HepG2 (cell line): ENCODE results near the gene SLC22A4. TPM values are rescaled to one million over a fixed set of nuclear protein-coding genes. Genes with fewer than 3 reads are reported as not detected.

Experiments used
- ATAC-seq: fragments of 200-7000 bp; cut with Tn5 transposase; 3 replicates; pipeline ENCODE4 v1.9.1; 2020; ENCODE audit warnings: mild to moderate bottlenecking, moderate library complexity
- BruUV-seq: library from RNA; stranded (reverse); fragments of 400-500 nt; replicated peaks from 2 replicates; lab custom pipeline; 2021; lab: Mats Ljungman, UMichigan
- CTCF ChIA-PET: fragments of 300-600 bp; formaldehyde crosslinking; extraction: SDS; loops from one replicate; lab custom pipeline; 2021; ENCODE audit warnings: low total read pairs, inconsistent platforms, low intra/inter-chr PET ratio; lab: Yijun Ruan, JAX
- POLR2A ChIA-PET: fragments of 350-600 bp; sonication (Branson Sonifier 250); formaldehyde crosslinking; loops from one replicate; lab custom pipeline; 2020; ENCODE audit warnings: antibody characterized with exemption, inconsistent platforms; lab: Yijun Ruan, JAX
- DNase-seq: peaks from one replicate; pipeline ENCODE4 v3.0.0-alpha.2; 2015; ENCODE audit warnings: low spot score
- FAIRE-seq: peaks from 3 replicates; lab custom pipeline; 2011; peaks lifted over from hg19 to GRCh38; lab: Jason Lieb, UNC
- H2AFZ ChIP-seq: one replicate; pipeline ENCODE4 v1.6.1; 2011; ENCODE audit warnings: low read length, inconsistent platforms
- H3K27ac ChIP-seq: fragments of 300-600 bp; 3 replicates; pipeline ENCODE4 v1.8.0; 2011; ENCODE audit warnings: mixed run types, mild to moderate bottlenecking, mixed read lengths, low read length, inconsistent platforms; ENCODE audit not compliant: insufficient read depth; ENCODE audit errors: extremely low read length
- H3K27me3 ChIP-seq, 2 experiments: fragments of 200-600 bp in 1 of 2; 2 replicates in 1 of 2; 3 replicates in 1 of 2; pipeline versions ENCODE4 v1.6.0 to v1.8.0; 2011; ENCODE audit warnings: low read length in 2 of 2, mild to moderate bottlenecking in 2 of 2, moderate library complexity in 2 of 2, inconsistent platforms in 1 of 2; ENCODE audit not compliant: insufficient read depth in 2 of 2, control insufficient read depth in 1 of 2
- H3K36me3 ChIP-seq, 2 experiments: fragments of 200-600 bp in 1 of 2; replicated peaks in 1 of 2; 2 replicates in 1 of 2; 3 replicates in 1 of 2; pipeline versions ENCODE4 v1.5.1 to v1.8.0; 2011; ENCODE audit warnings: low read length in 2 of 2, inconsistent platforms in 1 of 2; ENCODE audit not compliant: insufficient read depth in 2 of 2, control insufficient read depth in 1 of 2
- H3K4me1 ChIP-seq: 2 replicates; pipeline ENCODE4 v1.5.1; 2012; ENCODE audit warnings: low read length, inconsistent platforms; ENCODE audit not compliant: insufficient read depth
- H3K4me2 ChIP-seq: 2 replicates; pipeline ENCODE4 v1.6.0; 2011; ENCODE audit warnings: low read depth, low read length, inconsistent platforms
- H3K4me3 ChIP-seq, 3 experiments: fragments of 200-600 bp in 1 of 3; sonication (generic), shearing (Covaris generic) in 1 of 3; replicated peaks in 1 of 3; 2 replicates each; pipeline ENCODE4 v1.5.1; 2011 to 2016; ENCODE audit warnings: low read length in 3 of 3, inconsistent platforms in 2 of 3, low read depth in 2 of 3, mild to moderate bottlenecking in 2 of 3, control low read depth in 1 of 3, mixed read lengths in 1 of 3; ENCODE audit not compliant: insufficient read depth in 1 of 3
- H3K79me2 ChIP-seq: one replicate; pipeline ENCODE4 v1.6.1; 2011; ENCODE audit warnings: low read length, inconsistent platforms; ENCODE audit not compliant: insufficient read depth
- H3K9ac ChIP-seq: 2 replicates; pipeline ENCODE4 v1.6.0; 2011; ENCODE audit warnings: mild to moderate bottlenecking, low read depth, low read length, inconsistent platforms; ENCODE audit not compliant: insufficient read depth
- H3K9me3 ChIP-seq: 2 replicates; pipeline ENCODE4 v1.5.1; 2012; ENCODE audit warnings: mild to moderate bottlenecking, low read length
- H4K20me1 ChIP-seq: 2 replicates; pipeline ENCODE4 v1.6.0; 2011; ENCODE audit warnings: inconsistent platforms, mild to moderate bottlenecking, low read length, moderate library complexity; ENCODE audit not compliant: insufficient read depth
- ARID3A ChIP-seq: IDR thresholded peaks from 2 replicates; pipeline ENCODE4 v1.6.1; 2012; ENCODE audit warnings: low read depth, low read length, improper control_type of control experiment
- BHLHE40 ChIP-seq: IDR thresholded peaks from 2 replicates; pipeline ENCODE4 v1.6.1; 2011; ENCODE audit warnings: low read length, improper control_type of control experiment
- CTCF ChIP-seq: sonication (generic); formaldehyde crosslinking; IDR thresholded peaks from 2 replicates; pipeline ENCODE4 v1.5.0; 2020; ENCODE audit warnings: mild to moderate bottlenecking, missing genetic modification reagents, moderate library complexity
- HMG20B ChIP-seq: conservative IDR thresholded peaks from 2 replicates; pipeline ENCODE4 v1.6.1; 2016; ENCODE audit warnings: missing genetic modification reagents, missing compliant biosample characterization
- HNF4A ChIP-seq: sonication (generic); formaldehyde crosslinking; IDR thresholded peaks from 2 replicates; pipeline ENCODE4 v1.4.0; 2020; ENCODE audit warnings: missing genetic modification reagents
- NFKBIZ ChIP-seq: IDR thresholded peaks from 2 replicates; pipeline ENCODE4 v1.6.1; 2018; ENCODE audit warnings: missing genetic modification reagents, missing compliant biosample characterization
- RAD21 ChIP-seq: fragments of 450-650 bp; formaldehyde crosslinking; IDR thresholded peaks from 2 replicates; pipeline ENCODE4 v1.5.0; 2020; ENCODE audit warnings: mild to moderate bottlenecking
- RXRB ChIP-seq: IDR thresholded peaks from 2 replicates; pipeline ENCODE4 v1.6.1; 2016; ENCODE audit warnings: borderline replicate concordance, missing genetic modification reagents, missing compliant biosample characterization
- SMC3 ChIP-seq: IDR thresholded peaks from 2 replicates; pipeline ENCODE4 v1.6.1; 2011; ENCODE audit warnings: low read length, improper control_type of control experiment
- STAG1 ChIP-seq: sonication (generic); formaldehyde crosslinking; IDR thresholded peaks from 2 replicates; pipeline ENCODE4 v1.4.0; 2020; ENCODE audit warnings: missing genetic modification reagents
- XRCC5 ChIP-seq: fragments of 200-400 bp; formaldehyde crosslinking; optimal IDR thresholded peaks from 2 replicates; pipeline ENCODE3; 2017; ENCODE audit warnings: mild to moderate bottlenecking, low read length
- ZNF296 ChIP-seq: sonication (generic); formaldehyde crosslinking; conservative IDR thresholded peaks from 2 replicates; pipeline ENCODE4 v1.5.0; 2020; ENCODE audit warnings: mild to moderate bottlenecking, missing genetic modification reagents
- ZNF704 ChIP-seq: sonication (generic); formaldehyde crosslinking; IDR thresholded peaks from 2 replicates; pipeline ENCODE4 v1.8.1; 2023; ENCODE audit warnings: mild to moderate bottlenecking, inconsistent platforms, moderate library complexity, missing genetic modification reagents, borderline replicate concordance
- WGBS: methylation state at CpG from one replicate; pipeline ENCODE4 v1.1.6; 2017; ENCODE audit warnings: low lambda C conversion rate; 5-methylcytosine and 5-hydroxymethylcytosine counted together
- in situ Hi-C: cut with HindIII; loops from 2 replicates; pipeline ENCODE4 v1.10.0; 2017; ENCODE audit warnings: low pct_unique_long_range_greater_than_20kb; ENCODE audit not compliant: extremely low pct_ligation_motif_present
- intact Hi-C: fragments of 100-400 bp; cut with micrococcal nuclease; formaldehyde crosslinking; loops from one replicate; pipeline ENCODE4 v1.10.0; 2022; ENCODE audit not compliant: unreplicated experiment
- polyA plus RNA-seq, 8 experiments: library from polyadenylated mRNA; depleted of rRNA in 3 of 8; stranded (reverse) in 7 of 8; unstranded in 1 of 8; fragments of >200 nt; fragmentation: Illumina TruSeq in 4 of 8; extraction: Trizol in 4 of 8; gene quantifications; 2 replicates each; pipeline versions ENCODE4 v1.2.1 to v1.2.3, GENCODE V29; 2011 to 2016; ENCODE audit warnings: low read depth in 4 of 8, missing spikeins in 1 of 8, mixed read lengths in 1 of 8; ENCODE audit not compliant: insufficient read depth in 1 of 8
- total RNA-seq, 5 experiments: library from RNA; depleted of rRNA; stranded (reverse); fragments of >200 nt; fragmentation: Illumina TruSeq; extraction: Trizol; gene quantifications; 2 replicates each; pipeline ENCODE4 v1.2.3, GENCODE V29; 2016; ENCODE audit warnings: low read depth in 1 of 5

The SLC22A4 gene
- total and polyA plus RNA-seq, 2 of the 13 experiments (the other 11 are each of a cell fraction or from before 2014, with no cell fraction given): 0.33 to 0.62 TPM

GRCh38 chr5:132283423-132284043 lies 10.7 kb upstream of the SLC22A4 start:
- Histone ChIP-seq H3K4me3 (no peak overlapping the region), H3K9me3 (no peaks in the 10 kb centered on the region), H3K27ac (no peak overlapping the region), H3K27me3 (no peaks in the 10 kb centered on the region), H3K4me2 (no peak overlapping the region), H3K36me3 (no peaks in the 10 kb centered on the region), H3K9ac (no peak overlapping the region), H4K20me1 (no peaks in the 10 kb centered on the region), H3K4me1 (peaks cover 9% of the 10 kb centered on the region), H3K79me2 (no peaks in the 10 kb centered on the region), H2AFZ (no peak overlapping the region)
- FAIRE-seq: peak; percentile 77
- ChIA-PET POLR2A (interaction anchor here (2.9 kb wide), 1 partner anchor 10 kb away, joined by 14 read pairs; the partner anchor contains the start of gene SLC22A4), CTCF (interaction anchor here (1.9 kb wide), 2 partner anchors 11 to 45 kb away, joined by 7 to 8 read pairs; no protein-coding TSS in a partner anchor)
- ATAC-seq: peak; percentile 87
- no CpG with 5 or more reads among the region's 5 CpGs for WGBS
- peak; percentile 43 for DNase-seq
- TF ChIP-seq SMC3 (peak; percentile 37), RAD21 (CRISPR knock-in tag) (peak; percentile 43; the same call in 1 of the 2 replicates), ZNF704 (CRISPR knock-in tag) (no peak), STAG1 (CRISPR knock-in tag) (peak; percentile 58), XRCC5 (peak; percentile 72), RXRB (CRISPR knock-in tag) (no peak), HMG20B (no peak), ZNF296 (CRISPR knock-in tag) (no peak), ARID3A (peak; percentile 39; the same call in 1 of the 2 replicates), NFKBIZ (CRISPR knock-in tag) (no peak), HNF4A (CRISPR knock-in tag) (no peak), CTCF (peak; percentile 47), BHLHE40 (peak; percentile 76)
- in situ Hi-C loops: no loop called here
- BruUV-seq: no TSS peak
- intact Hi-C loops: no loop called here
